Measurements from ENCODE around the gene PLEK2.
"Not testable (repeated sequence)": the region's sequence is repeated elsewhere in the genome, so short reads cannot be mapped to it uniquely, and the experiment has no call there.

Gene PLEK2

DNA sequence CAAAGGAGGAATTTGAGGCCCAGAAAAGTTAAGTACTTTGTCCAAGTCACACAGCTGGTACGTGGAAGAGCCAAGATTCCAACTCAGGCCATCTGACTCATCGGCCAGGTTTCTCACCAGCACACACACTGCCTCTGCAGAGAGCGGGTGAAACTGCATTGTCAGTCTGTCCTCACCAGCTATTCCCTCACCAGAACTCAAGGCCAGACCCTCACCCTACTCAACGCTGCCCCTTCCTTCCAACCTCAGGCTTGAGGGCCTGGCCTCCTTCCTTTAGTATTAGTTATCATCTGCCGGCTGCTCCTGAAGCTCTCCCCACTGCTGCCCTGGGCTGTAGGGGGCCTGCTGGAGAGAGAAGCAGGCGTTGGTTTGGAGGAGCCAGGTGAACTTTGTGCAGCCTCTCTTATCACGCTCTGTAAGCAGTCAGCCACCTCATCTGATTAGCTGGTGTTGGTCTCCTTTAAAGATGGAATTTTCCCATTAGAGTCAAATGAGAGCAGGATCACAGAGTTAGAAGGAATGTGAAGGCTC is 16.6 kb upstream of the PLEK2 start:
- DNase-seq (ENCODE audit: low spot score): no peak

DNA sequence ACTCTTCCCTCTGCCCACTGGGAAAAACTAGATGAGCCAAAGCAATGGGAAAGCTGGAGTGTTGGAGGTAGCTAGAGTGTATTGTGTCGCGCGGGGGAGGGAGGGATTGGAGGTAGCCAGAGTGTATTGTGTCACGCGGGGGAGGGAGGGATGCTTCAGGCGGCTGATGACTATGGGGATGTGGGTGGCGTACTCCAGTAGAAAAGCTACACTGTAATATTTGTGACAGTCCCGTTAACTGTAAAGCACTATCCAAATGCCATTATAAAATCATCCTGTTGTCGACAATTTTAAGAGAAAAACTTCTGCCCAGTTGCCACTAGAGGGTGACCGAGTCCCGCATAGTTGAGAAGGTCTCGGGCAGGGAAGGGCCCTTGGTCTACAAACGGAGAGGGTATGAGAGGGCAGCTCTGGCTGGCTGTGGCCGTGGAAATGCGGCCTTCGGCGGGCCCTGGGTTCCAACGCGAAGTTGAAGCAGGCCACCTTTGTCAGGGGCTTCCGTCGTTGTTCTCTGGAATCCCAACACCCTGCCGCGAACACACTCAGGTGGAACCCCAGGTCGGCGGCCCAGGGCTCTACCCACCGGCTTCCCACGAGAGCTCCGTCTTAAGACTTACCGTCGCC is 15.1 kb upstream of the PLEK2 start:
- DNase-seq (ENCODE audit: low spot score): peak; percentile 94

GRCh38 chr14:67426161-67426560 is 14.2 kb upstream of the PLEK2 start:
- no peak for DNase-seq (ENCODE audit: low spot score)

DNA sequence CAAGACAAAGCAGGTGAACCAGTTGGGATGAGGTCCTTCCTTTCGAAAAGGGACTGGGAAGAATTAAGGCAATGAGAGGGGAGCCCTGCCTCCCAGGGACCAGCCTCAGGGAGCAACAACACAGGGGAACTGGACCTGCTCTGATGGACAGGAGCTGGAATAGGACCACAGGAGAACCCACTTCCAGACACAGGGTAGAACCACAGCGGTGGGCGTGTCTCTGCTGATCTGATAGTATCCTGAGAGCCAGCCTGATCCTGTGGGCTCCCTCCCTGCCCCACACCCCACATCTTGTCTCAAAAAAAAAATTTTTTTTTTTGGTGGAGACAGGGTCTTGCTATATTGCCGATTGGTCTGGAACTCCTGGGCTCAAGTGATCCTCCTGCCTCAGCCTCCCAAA is 13.6 kb upstream of the PLEK2 start:
- no peak for DNase-seq (ENCODE audit: low spot score)

DNA sequence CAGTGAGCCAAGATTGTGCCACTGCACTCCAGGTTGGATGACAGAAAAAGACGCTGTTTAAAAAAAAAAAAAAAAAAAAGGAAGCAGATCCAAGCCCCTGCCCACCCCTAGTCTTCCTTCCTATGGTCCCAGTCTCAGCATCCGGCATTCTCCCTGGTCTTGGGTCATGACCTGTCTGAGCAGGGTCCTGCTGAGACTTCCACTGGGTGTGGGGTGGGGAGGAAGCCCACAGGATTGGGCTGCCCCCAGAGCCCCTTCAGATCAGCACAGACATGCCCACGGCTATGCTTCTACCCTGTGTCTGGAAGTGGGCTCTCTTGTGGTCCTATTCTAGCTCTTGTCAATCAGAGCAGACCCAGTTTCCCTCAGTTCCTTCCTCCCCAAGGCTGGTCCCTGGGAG is 12.6 kb upstream of the PLEK2 start:
- no peak for DNase-seq (ENCODE audit: low spot score)

DNA sequence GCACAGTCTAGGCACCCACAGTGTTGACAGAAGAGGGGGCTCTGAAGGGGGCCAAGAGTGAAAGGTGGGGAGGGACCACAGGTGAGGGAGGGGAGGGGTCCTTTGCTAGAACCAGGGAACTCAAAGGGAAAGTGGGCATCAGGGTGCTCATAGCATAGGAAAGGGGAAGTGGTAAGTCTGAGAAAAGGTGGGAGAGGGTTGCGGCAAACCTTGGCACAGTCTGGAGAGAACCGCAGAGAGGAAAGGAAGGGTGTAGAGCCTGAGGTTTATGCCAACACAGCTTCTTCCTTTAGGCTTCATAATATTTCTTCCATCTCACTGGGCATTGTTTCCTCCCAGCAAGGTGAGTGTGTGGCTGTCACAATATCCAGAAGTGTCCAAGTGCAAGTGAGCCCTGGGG is 11.5 kb upstream of the PLEK2 start:
- DNase-seq (ENCODE audit: low spot score): no peak

- no peak for DNase-seq (ENCODE audit: low spot score)
Observed at GRCh38 chr14:67421356-67422224, 9.6 kb upstream of the PLEK2 start.

GRCh38 chr14:67420102-67420739 is 8.3 kb upstream of the PLEK2 start:
- no peak for DNase-seq (ENCODE audit: low spot score)

DNA sequence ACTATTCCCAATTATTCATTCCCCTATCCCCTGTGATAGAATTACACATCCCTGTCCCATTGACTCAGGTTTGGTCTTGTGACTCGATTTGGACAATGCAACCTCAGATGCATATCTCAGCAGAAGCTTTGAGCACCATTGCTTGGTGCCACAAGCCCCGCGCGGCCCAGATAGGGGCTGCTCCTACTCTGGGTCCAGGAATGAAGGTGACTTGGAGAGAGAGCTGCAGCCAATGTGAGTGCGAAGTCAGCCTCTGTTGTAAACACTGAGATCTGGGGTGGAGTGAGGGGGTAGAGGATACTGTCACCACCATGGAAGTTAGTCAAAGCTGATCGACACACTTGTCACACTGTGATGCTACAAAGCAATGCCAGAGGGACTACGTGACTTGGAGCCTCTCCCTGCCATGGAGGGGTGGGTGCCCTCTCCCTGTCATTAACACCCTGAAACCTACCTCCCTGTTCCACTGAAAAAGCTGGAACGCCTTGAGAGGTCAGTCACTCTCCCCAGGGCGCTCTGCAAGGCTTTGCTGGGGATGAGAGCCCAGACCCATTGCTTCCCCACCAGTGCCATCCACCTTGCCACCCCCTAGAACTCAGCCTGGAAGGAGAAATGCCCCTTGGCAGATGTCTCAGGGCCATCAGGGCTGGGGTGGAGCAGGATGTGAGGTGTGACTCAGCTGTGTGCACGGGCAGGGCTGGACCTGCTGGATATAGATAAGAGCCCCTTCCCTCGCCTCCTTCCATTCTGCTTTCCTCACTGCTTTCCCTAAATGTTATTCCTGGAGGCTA is 6.6 kb upstream of the PLEK2 start:
- no peak for DNase-seq (ENCODE audit: low spot score)

GRCh38 chr14:67417633-67418032 is 5.7 kb upstream of the PLEK2 start:
- DNase-seq (ENCODE audit: low spot score): no peak

DNA sequence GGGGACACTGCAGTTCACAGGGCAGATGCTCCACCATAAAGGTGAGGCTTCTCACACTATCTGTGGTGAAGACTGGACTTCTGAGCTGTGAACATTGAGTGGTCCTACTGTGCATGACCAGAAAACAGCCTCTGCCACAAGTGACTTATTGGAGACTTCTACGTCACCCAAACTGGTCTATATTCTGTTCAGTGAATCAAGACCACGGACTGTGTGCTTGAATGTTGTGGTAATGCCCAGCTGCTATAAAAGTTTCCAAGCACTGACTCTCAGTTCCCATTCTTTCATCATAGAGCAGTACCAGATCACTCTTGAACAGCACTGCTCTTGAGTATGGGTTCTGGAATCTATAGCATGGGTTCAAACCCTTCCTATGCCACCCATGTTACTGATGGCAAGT is 4.8 kb upstream of the PLEK2 start:
- DNase-seq (ENCODE audit: low spot score): no peak

GRCh38 chr14:67416085-67416484 is 4.1 kb upstream of the PLEK2 start:
- DNase-seq (ENCODE audit: low spot score): no peak

- not testable (repeated sequence) for DNase-seq (ENCODE audit: low spot score)
Observed at GRCh38 chr14:67415610-67416009, 3.6 kb upstream of the PLEK2 start.

GRCh38 chr14:67413806-67414769 is 2.1 kb upstream of the PLEK2 start:
- no peak for DNase-seq (ENCODE audit: low spot score)

GRCh38 chr14:67411370-67411769 is 595 bp downstream of the PLEK2 start:
- DNase-seq (ENCODE audit: low spot score): no peak

DNA sequence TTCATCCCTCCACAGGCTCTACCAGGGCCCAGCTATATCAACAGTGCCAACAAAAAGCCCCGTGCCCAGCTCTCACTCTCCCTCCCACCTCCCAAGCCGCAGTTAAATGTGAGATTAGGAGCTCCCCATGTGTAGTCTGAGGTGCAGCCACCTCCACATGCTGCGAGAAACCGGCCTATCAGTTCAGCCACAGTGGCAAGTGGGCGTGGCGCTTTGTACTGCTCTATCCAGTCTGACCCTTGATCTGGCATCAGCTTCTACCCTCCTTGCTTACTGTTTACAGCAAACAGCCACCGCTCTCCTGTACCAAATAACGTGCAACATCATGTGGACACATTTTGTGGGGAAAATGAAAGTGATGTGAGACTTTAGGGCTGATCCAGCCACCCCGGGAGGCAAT is 1.7 kb downstream of the PLEK2 start:
- no peak for DNase-seq (ENCODE audit: low spot score)

DNA sequence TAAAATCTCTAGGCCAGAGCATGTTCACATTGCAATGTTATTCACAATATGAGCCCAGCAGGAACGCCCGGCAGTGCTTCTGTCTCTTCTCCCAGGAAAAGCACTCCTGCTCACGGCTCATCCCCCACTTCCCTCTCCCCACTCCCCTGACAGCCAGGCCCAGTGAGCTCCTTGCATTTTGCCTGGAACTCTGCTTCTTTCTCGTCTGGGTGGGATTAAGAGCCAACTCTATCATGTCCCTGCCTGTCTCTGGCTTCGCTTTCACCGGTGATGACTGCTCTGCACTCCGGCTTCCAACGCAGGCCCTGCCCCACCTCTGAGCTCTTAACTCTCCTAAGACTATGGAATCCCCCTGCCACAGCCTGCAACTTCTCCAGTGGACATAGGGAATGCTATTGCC is 2.5 kb downstream of the PLEK2 start:
- no peak for DNase-seq (ENCODE audit: low spot score)

- not testable (repeated sequence) for DNase-seq (ENCODE audit: low spot score)
Observed at GRCh38 chr14:67408122-67408801, 3.7 kb downstream of the PLEK2 start.

DNA sequence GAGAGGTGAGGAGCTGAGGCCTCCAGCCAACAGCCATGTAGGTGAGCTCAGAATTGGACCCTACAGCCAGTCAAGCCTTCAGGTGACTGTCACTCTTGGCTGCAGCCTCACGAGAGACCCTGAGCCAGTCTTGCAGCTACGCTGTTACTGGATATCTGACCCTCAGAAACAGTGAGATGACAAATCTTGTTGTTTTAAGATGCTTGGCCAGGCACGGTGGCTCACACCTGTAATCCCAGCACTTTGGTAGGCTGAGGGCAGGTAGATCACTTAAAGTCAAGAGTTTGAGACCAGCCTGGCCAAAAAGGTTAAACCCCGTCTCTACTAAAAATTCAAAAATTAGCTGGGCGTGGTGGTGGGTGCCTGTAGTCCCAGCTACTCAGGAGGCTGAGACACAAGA is 6.2 kb downstream of the PLEK2 start:
- DNase-seq (ENCODE audit: low spot score): no peak

DNA sequence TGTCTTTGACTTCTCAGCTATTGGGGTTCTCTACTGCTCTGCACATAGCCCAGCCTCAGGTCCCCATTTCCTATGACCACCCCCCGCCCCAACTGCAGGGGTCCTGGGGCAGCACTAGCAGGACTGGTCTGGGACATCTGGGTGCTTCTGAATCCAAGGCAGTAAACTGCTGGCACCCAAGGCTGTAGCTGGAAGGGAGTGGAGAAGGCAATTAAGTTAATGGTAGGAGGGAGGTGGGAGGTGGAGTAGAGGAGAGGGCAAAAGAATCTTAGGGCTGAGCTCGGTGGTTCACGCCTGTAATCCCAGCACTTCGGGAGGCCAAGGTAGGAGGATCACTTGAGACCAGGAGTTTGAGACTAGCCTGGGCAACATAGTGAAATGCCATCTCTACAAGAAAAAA is 11.5 kb downstream of the PLEK2 start:
- DNase-seq (ENCODE audit: low spot score): no peak
